GM12872 (cell line): ENCODE measurements around the gene MFSD1.

Source experiments
- CTCF ChIP-seq: IDR thresholded peaks from 3 replicates; pipeline ENCODE4 v1.5.1; 2011; ENCODE audit warnings: low read depth, mild to moderate bottlenecking, low read length, moderate library complexity; ENCODE audit not compliant: insufficient read depth

The MFSD1 gene

GRCh38 chr3:158823426-158823825 is 21.6 kb downstream of the MFSD1 start:
- TF ChIP-seq CTCF, result no peak

GRCh38 chr3:158827773-158828172 is 25.9 kb downstream of the MFSD1 start:
- TF ChIP-seq CTCF, result no peak

- no peak for TF ChIP-seq CTCF
Observed at GRCh38 chr3:158830391-158830790, 28.5 kb downstream of the MFSD1 start.

GRCh38 chr3:158831861-158832260 is 30.0 kb downstream of the MFSD1 start:
- no peak for TF ChIP-seq CTCF

- no peak for TF ChIP-seq CTCF
Observed at GRCh38 chr3:158835631-158836030, 33.8 kb downstream of the MFSD1 start.

GRCh38 chr3:158836312-158836711 is 34.5 kb downstream of the MFSD1 start:
- no peak for TF ChIP-seq CTCF

GRCh38 chr3:158837240-158837639 is 35.4 kb downstream of the MFSD1 start:
- no peak for TF ChIP-seq CTCF

GRCh38 chr3:158839966-158840365 is 38.1 kb downstream of the MFSD1 start:
- TF ChIP-seq CTCF, result no peak
